ENCODE data around the gene CBX4. TPM values are rescaled to one million over a fixed set of nuclear protein-coding genes. Genes with fewer than 3 reads are reported as not detected.

The CBX4 gene
- total RNA-seq, 1 donor from 2014 or later: 56.3 TPM

GRCh38 chr17:79813297-79814126 lies 25.7 kb downstream of the CBX4 start:
- DNase-seq (no peak), ATAC-seq (ENCODE audit: low read depth) (no peak)
- Mint-ChIP-seq H3K27me3 (peaks cover 44% of the 10 kb centered on the region), H3K9me3 (no peaks in the 10 kb centered on the region), H3K4me1 (peaks cover 33% of the 10 kb centered on the region), H3K27ac (no peak overlapping the region), H3K4me3 (peak overlapping the region; percentile 58), H3K36me3 (ENCODE audit: low read depth) (no peaks in the 10 kb centered on the region)
- intact Hi-C loops (cut with micrococcal nuclease): no loop called here
- POLR2A ChIA-PET: interaction anchor here (1.0 to 18.2 kb wide), 6 partner anchors 8 to 28 kb away, joined by 3 to 212 read pairs (median 7); partner anchors contain the start of genes CBX4 and CBX8
- CTCF ChIA-PET: interaction anchor here (1.3 to 2.3 kb wide), 5 partner anchors 22 to 162 kb away, joined by 3 to 8 read pairs (median 4); no protein-coding TSS in a partner anchor
- no peak for TF ChIP-seq CTCF (IDR thresholded peaks at IDR 0.05)

DNA sequence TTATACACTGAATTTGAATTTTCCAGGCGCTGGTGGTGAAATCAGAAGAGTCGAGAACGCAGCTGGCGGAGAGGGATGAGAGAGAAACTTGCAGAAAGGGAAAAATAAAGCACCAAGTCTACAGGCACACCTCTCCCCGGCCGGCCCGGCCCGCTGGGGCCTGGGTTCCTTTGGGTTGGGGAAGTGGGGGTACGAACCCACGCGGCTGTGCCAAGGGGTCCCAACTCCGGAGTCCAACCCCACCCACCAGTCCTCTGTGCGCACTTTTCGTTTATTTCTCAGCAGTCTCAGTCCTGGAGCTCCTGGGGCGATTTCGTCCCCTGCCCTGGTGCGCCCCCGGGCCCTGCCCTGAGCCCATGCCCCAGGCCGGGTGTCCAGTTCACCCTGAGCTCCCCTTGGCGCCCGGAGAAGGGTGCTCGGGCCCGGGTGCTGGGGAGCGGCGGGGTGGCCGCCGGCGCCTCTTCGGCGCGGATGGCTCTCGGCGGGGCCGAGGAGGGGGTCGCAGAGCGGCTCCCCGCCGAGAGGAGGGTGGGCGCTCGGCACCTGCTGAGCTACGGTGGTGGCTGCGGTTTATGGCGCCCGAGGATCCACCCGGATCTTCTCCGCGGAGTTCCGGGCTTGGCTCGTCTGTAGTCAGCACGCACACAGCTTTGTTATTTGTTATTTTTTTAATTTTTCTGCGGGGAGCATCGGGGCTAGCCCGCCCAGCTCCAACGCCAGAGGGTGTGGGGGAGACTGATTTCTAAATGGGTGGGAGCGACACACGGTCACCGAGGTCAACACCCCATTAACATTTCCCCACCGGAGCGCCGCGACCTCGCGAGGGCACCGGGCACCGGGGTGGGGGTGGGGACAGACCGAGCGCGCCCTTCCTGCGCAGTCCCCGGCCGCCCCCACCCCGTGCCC lies 26.6 kb downstream of the CBX4 start:
- CTCF ChIA-PET: interaction anchor here (0.9 to 2.3 kb wide), 7 partner anchors 14 to 178 kb away, joined by 3 to 8 read pairs (median 4); no protein-coding TSS in a partner anchor
- no peak for DNase-seq
- peak overlapping the region; percentile 70 for H3K4me3 Mint-ChIP-seq
- no peak for ATAC-seq (ENCODE audit: low read depth)
- intact Hi-C loops (cut with micrococcal nuclease): no loop called here
- no peak overlapping the region for H3K27ac Mint-ChIP-seq
- H3K36me3 Mint-ChIP-seq (ENCODE audit: low read depth): no peaks in the 10 kb centered on the region
- no peaks in the 10 kb centered on the region for H3K9me3 Mint-ChIP-seq
- peaks cover 47% of the 10 kb centered on the region for H3K27me3 Mint-ChIP-seq
- TF ChIP-seq CTCF (IDR thresholded peaks at IDR 0.05): no peak
- POLR2A ChIA-PET: interaction anchor here (0.5 to 18.2 kb wide), 11 partner anchors 7 to 1698 kb away, joined by 3 to 212 read pairs (median 6); partner anchors contain the start of genes CBX4 and CBX8
- H3K4me1 Mint-ChIP-seq: peaks cover 33% of the 10 kb centered on the region

DNA sequence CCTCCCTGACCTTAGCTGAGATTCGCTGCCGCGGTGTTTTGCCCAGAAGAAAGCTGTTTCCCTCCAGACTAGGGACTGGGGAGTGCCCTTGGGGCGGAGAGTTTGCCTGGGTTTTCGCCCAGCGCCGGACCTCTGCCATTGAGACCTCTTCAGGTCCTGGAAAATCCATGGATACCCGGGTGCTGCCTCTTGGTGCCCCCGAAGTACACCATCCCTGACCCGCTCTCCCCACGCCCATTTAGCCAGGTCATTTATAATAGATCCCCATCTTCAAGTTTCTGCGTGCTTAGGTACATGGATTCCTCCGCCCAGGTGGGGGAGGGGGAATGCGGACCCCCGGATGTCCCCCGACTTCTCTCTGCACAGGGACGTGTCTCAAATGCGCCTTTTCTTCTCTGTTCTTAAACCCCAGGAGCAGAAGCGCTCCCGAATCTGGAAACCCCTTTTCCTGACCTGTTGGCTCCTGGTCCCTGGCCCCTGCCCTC lies 27.3 kb downstream of the CBX4 start:
- Mint-ChIP-seq H3K27ac (peak overlapping the region; percentile 18), H3K27me3 (peaks cover 50% of the 10 kb centered on the region), H3K9me3 (no peaks in the 10 kb centered on the region), H3K36me3 (ENCODE audit: low read depth) (no peaks in the 10 kb centered on the region), H3K4me1 (peaks cover 33% of the 10 kb centered on the region), H3K4me3 (peak overlapping the region; percentile 46)
- CTCF ChIA-PET: interaction anchor here (0.9 to 2.3 kb wide), 7 partner anchors 13 to 179 kb away, joined by 3 to 8 read pairs (median 4); no protein-coding TSS in a partner anchor
- no peak for TF ChIP-seq CTCF (IDR thresholded peaks at IDR 0.05)
- ATAC-seq (ENCODE audit: low read depth) (no peak), DNase-seq (no peak)
- POLR2A ChIA-PET: interaction anchor here (0.5 to 18.2 kb wide), 11 partner anchors 13 to 1698 kb away, joined by 3 to 212 read pairs (median 4); partner anchors contain the start of gene CBX4
- intact Hi-C loops (cut with micrococcal nuclease): loop anchor here (1.0 to 2.0 kb wide), 3 partner anchors 12 to 30 kb away; partner anchors contain the start of gene CBX8

DNA sequence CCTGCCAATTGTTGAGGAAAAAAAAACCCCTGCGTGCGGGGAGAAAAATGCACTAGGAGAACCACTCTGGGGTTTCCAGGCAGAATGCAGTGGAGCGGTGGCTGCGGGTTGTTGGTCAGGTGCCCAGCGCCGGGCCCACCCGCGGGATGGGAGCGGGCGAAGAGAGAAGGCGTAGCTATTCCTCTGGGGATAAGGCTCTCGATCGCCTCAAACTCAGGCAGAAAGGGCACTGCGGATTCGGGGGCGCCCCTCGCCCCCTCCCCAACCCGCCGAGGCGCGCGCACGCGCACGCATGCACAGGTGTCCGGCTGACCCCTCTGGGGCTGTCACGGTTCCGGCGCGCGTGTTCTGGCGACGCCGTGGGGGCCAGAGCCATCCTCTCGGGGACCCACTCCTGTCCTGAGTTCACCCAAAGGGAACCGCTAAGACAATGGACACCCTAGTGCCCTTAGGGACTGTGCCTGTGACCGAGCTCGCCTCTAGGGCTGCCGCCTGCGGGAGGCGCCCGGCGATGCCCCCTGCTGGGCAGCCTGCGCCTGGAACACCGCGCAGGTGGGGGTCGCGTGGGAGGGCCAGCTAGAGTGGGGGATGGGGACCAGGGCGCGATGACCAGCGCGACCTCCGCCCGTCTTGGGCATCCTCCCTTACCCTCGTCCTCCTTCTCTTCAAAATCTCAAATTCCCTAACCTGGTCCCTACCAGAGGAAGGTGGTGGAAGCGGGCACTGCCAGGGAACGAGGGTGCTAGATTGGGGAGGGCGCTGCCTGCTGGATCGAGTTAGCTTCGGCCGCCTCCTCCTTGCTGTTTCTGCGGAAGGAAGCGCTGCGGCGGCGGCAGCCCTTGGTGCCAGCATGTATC lies 28.0 kb downstream of the CBX4 start:
- peaks cover 51% of the 10 kb centered on the region for H3K27me3 Mint-ChIP-seq
- intact Hi-C loops (cut with micrococcal nuclease): loop anchor here (1.0 to 2.0 kb wide), 3 partner anchors 11 to 31 kb away; partner anchors contain the start of gene CBX8
- ChIA-PET CTCF (interaction anchor here (1.0 to 2.3 kb wide), 6 partner anchors 13 to 179 kb away, joined by 3 to 8 read pairs (median 4); no protein-coding TSS in a partner anchor), POLR2A (interaction anchor here (0.6 to 18.2 kb wide), 9 partner anchors 9 to 1699 kb away, joined by 3 to 212 read pairs (median 4); partner anchors contain the start of genes CBX4 and CBX8)
- no peak for ATAC-seq (ENCODE audit: low read depth)
- H3K4me3 Mint-ChIP-seq: peak overlapping the region; percentile 46
- no peak for DNase-seq
- no peaks in the 10 kb centered on the region for H3K9me3 Mint-ChIP-seq
- TF ChIP-seq CTCF (IDR thresholded peaks at IDR 0.05): no peak
- H3K27ac Mint-ChIP-seq: peak overlapping the region; percentile 46
- no peaks in the 10 kb centered on the region for H3K36me3 Mint-ChIP-seq (ENCODE audit: low read depth)
- peaks cover 34% of the 10 kb centered on the region for H3K4me1 Mint-ChIP-seq
